HCT116 (cell line): ENCODE data around the gene BARX1. TPM values are rescaled to one million over a fixed set of nuclear protein-coding genes. Genes with fewer than 3 reads are reported as not detected.

Source experiments
- ATAC-seq: fragments of 200-7000 bp; cut with Tn5 transposase; 2 replicates; pipeline ENCODE4 v1.9.1; 2020; ENCODE audit warnings: mild to moderate bottlenecking, moderate library complexity
- BruUV-seq: library from RNA; stranded (reverse); fragments of 400-500 nt; replicated peaks from 2 replicates; lab custom pipeline; 2021; lab: Mats Ljungman, UMichigan
- CTCF ChIA-PET: fragments of 300-600 bp; sonication (Branson Sonifier 250); formaldehyde crosslinking; loops from one replicate; lab custom pipeline; 2021; ENCODE audit warnings: antibody characterized with exemption; lab: Charles Lee
- POLR2A ChIA-PET: fragments of 300-600, 350-600 bp; sonication (Branson Sonifier 250); formaldehyde crosslinking; loops from one replicate; lab custom pipeline; 2021; ENCODE audit warnings: antibody characterized with exemption; lab: Charles Lee
- RAD21 ChIA-PET, 2 experiments: fragments of 300-600 bp; sonication (Branson Sonifier 250); formaldehyde crosslinking; loops; one replicate each; lab custom pipeline; 2023; ENCODE audit warnings: low total read pairs in 2 of 2; ENCODE audit not compliant: uncharacterized antibody in 2 of 2, unreplicated experiment in 2 of 2, low non-redundant PET in 1 of 2; lab: Charles Lee
- DNase-seq: peaks from one replicate; pipeline ENCODE4 v3.0.0-alpha.2; 2010; ENCODE audit warnings: low read depth, low spot score
- H2AFZ ChIP-seq: fragments of 200-600 bp; shearing (Covaris generic), sonication (generic); 2 replicates; pipeline ENCODE4 v1.6.1; 2017; ENCODE audit warnings: low read depth, mixed run types, mixed read lengths, antibody characterized with exemption, low read length; ENCODE audit not compliant: poor library complexity, severe bottlenecking
- H3K27ac ChIP-seq: 2 replicates; pipeline ENCODE4 v1.5.1; 2012; ENCODE audit warnings: low read depth, low read length
- H3K27me3 ChIP-seq: fragments of 200-600 bp; sonication (generic); 2 replicates; pipeline ENCODE4 v1.6.1; 2016; ENCODE audit warnings: mixed run types, low read length, mixed read lengths; ENCODE audit not compliant: insufficient read depth
- H3K36me3 ChIP-seq, 2 experiments: fragments of 200-500 bp in 1 of 2; fragments of 200-600 bp in 1 of 2; sonication (Bioruptor generic) in 1 of 2; sonication (generic) in 1 of 2; 2 replicates each; pipeline versions ENCODE4 v1.5.1 to v1.6.1; 2014 to 2016; ENCODE audit warnings: low read length in 2 of 2, inconsistent platforms in 1 of 2, mixed read lengths in 1 of 2, mixed run types in 1 of 2; ENCODE audit not compliant: insufficient read depth in 2 of 2, control insufficient read depth in 1 of 2
- H3K4me1 ChIP-seq, 2 experiments: fragments of 200-600 bp in 1 of 2; sonication (generic) in 1 of 2; 2 replicates each; pipeline versions ENCODE4 v1.5.1 to v1.6.1; 2012 to 2017; ENCODE audit warnings: low read length in 2 of 2, inconsistent platforms in 1 of 2, mild to moderate bottlenecking in 1 of 2, mixed read lengths in 1 of 2, mixed run types in 1 of 2, moderate library complexity in 1 of 2; ENCODE audit not compliant: insufficient read depth in 2 of 2, control insufficient read depth in 1 of 2
- H3K4me2 ChIP-seq: fragments of 200-600 bp; sonication (generic); 2 replicates; pipeline ENCODE4 v1.6.1; 2017; ENCODE audit warnings: mixed run types, low read length, mixed read lengths
- H3K4me3 ChIP-seq, 2 experiments: fragments of 200-600 bp in 1 of 2; sonication (generic) in 1 of 2; replicated peaks in 1 of 2; 2 replicates each; pipeline ENCODE4 v1.5.1; 2011 to 2016; ENCODE audit warnings: low read length in 2 of 2, control low read depth in 1 of 2, low read depth in 1 of 2, mild to moderate bottlenecking in 1 of 2, mixed read lengths in 1 of 2, mixed run types in 1 of 2
- H3K79me2 ChIP-seq: fragments of 200-600 bp; sonication (generic); 2 replicates; pipeline ENCODE4 v1.6.1; 2017; ENCODE audit warnings: mild to moderate bottlenecking, mixed run types, low read length, moderate library complexity, mixed read lengths; ENCODE audit not compliant: insufficient read depth
- H3K9ac ChIP-seq: fragments of 200-600 bp; sonication (generic); 2 replicates; pipeline ENCODE4 v1.6.1; 2016; ENCODE audit warnings: low read length, mixed read lengths
- H3K9me2 ChIP-seq: fragments of 200-600 bp; sonication (generic), shearing (Covaris generic); 2 replicates; pipeline ENCODE4 v1.6.1; 2017; ENCODE audit warnings: mixed run types, mild to moderate bottlenecking, moderate library complexity; ENCODE audit not compliant: insufficient read depth
- H3K9me3 ChIP-seq, 2 experiments: fragments of 200-500 bp in 1 of 2; fragments of 200-600 bp in 1 of 2; sonication (Bioruptor generic) in 1 of 2; sonication (generic) in 1 of 2; 2 replicates each; pipeline ENCODE4 v1.6.1; 2014 to 2017; ENCODE audit warnings: low read length in 2 of 2, mixed read lengths in 2 of 2, inconsistent platforms in 1 of 2, low read depth in 1 of 2, mild to moderate bottlenecking in 1 of 2, mixed run types in 1 of 2, moderate library complexity in 1 of 2; ENCODE audit not compliant: control insufficient read depth in 1 of 2, insufficient read depth in 1 of 2
- H4K20me1 ChIP-seq: fragments of 200-600 bp; sonication (generic), shearing (Covaris generic); 2 replicates; pipeline ENCODE4 v1.6.1; 2017; ENCODE audit warnings: mixed run types, mild to moderate bottlenecking, moderate library complexity; ENCODE audit not compliant: insufficient read depth
- CBX3 ChIP-seq: IDR thresholded peaks from 2 replicates; pipeline ENCODE4 v1.6.1; 2012; ENCODE audit warnings: low read depth
- EGR1 ChIP-seq: IDR thresholded peaks from 2 replicates; pipeline ENCODE4 v1.6.1; 2012; ENCODE audit warnings: low read depth
- EZH2 ChIP-seq: fragments of 200-600 bp; sonication (generic); IDR thresholded peaks from 2 replicates; pipeline ENCODE4 v1.6.1; 2017; ENCODE audit warnings: antibody characterized with exemption, mixed run types
- FOSL1 ChIP-seq: IDR thresholded peaks from 2 replicates; pipeline ENCODE4 v1.6.1; 2012; ENCODE audit warnings: low read depth
- JUND ChIP-seq: IDR thresholded peaks from 2 replicates; pipeline ENCODE4 v1.6.1; 2012
- POLR2AphosphoS5 ChIP-seq: IDR thresholded peaks from 2 replicates; pipeline ENCODE4 v1.6.1; 2011; ENCODE audit warnings: mild to moderate bottlenecking, low read depth, low read length, moderate library complexity
- SIN3A ChIP-seq: IDR thresholded peaks from 2 replicates; pipeline ENCODE4 v1.6.1; 2012; ENCODE audit warnings: low read depth
- SP1 ChIP-seq: IDR thresholded peaks from 2 replicates; pipeline ENCODE4 v1.6.1; 2012; ENCODE audit warnings: low read depth
- SRF ChIP-seq: IDR thresholded peaks from 2 replicates; pipeline ENCODE4 v1.6.1; 2012; ENCODE audit warnings: low read depth
- TCF7L2 ChIP-seq: IDR thresholded peaks from 2 replicates; pipeline ENCODE4 v1.7.0; 2011; ENCODE audit warnings: borderline replicate concordance, inconsistent platforms; ENCODE audit not compliant: insufficient read depth, insufficient read length; ENCODE audit errors: extremely low read depth
- ZFX ChIP-seq: fragments of 450-650 bp; IDR thresholded peaks from 2 replicates; pipeline ENCODE4 v1.6.1; 2017
- ZNF274 ChIP-seq: fragments of 200-500 bp; sonication (Bioruptor generic); IDR thresholded peaks from 2 replicates; pipeline ENCODE4 v1.6.1; 2014; ENCODE audit warnings: mild to moderate bottlenecking, low read depth, low read length, inconsistent platforms
- intact Hi-C: fragments of 100-400 bp; cut with micrococcal nuclease; formaldehyde crosslinking; loops from 2 replicates; pipeline ENCODE4 v1.10.0; 2022
- total RNA-seq: library from RNA; stranded (reverse); gene quantifications from one replicate; pipeline ENCODE4 v1.2.1, GENCODE V29; 2021; ENCODE audit not compliant: unreplicated experiment
- TF ChIP-seq, protein P1 (sequence below): IDR thresholded peaks from 2 replicates; pipeline ENCODE4 v1.6.1; 2012; ENCODE audit warnings: low read depth
- TF ChIP-seq, protein P2 (sequence below): IDR thresholded peaks from 2 replicates; pipeline ENCODE4 v1.6.1; 2012
- TF ChIP-seq, protein P3 (sequence below), 3 experiments: fragments of 200-600 bp in 1 of 3; sonication (generic) in 1 of 3; IDR thresholded peaks in 2 of 3; conservative IDR thresholded peaks in 1 of 3; 2 replicates each; pipeline ENCODE4 v1.5.1; 2012 to 2017; ENCODE audit warnings: low read depth in 2 of 3, low read length in 2 of 3, antibody characterized with exemption in 1 of 3, borderline replicate concordance in 1 of 3, control low read depth in 1 of 3, mild to moderate bottlenecking in 1 of 3, mixed read lengths in 1 of 3, mixed run types in 1 of 3, moderate library complexity in 1 of 3; ENCODE audit not compliant: insufficient read depth in 1 of 3
- TF ChIP-seq, protein P4 (sequence below): IDR thresholded peaks from 2 replicates; pipeline ENCODE4 v1.6.1; 2011; ENCODE audit warnings: mild to moderate bottlenecking, low read length, moderate library complexity; ENCODE audit not compliant: insufficient replicate concordance; ENCODE audit errors: extremely low read depth

The BARX1 gene
- total RNA-seq, 1 experiment from 2014 or later, result not detected

DNA sequence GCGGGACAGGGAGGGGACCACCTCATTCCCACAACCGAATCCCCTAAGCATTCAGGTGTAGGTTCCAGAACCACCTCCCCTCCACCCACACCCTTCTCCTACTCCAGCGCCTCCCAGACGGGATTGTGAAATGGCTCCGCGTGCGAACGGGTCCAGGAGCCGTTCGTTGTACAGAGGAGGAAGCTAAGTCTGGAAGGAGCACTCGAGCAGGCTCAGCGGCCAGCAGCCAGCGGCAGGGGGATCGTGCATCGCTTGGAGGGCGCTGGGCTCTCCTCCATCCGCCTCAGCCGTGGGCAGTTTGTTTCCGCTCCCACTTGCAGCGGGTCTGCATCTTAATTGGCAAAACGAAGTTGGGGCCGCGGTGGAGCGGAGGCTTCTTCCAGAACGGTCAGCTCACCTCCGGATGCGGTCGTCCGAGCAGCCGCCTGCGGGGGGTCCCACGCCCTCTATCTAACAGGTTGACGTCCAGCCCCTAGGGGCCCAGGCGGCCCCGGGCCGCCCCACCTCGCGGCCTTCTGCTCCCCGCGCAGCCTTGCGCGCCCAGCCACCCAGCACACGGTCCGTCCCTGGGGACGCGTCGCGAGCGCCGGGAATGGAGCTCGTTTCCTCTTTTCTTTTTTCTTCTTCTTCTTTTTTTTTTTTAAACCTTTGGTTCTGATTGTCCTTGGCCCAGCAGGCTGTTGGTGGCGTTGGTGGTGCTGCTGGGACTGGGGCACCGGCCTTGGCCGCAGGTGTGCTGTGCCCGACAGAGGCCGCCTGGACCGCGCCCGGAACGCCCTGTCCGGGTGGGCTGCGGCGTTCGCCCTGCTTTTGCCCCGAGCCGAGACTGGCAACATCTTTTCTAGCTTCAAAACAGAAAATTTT, 3.9 kb upstream of the BARX1 start:
- POLR2A ChIA-PET, result no interaction called here
- H3K4me3 ChIP-seq, result no peak overlapping the region

More for the DNA sequence above, 3.9 kb upstream of the BARX1 start:
- DNase-seq, result no peak
- Histone ChIP-seq H3K4me1 (peaks cover 0 to 6% of the 10 kb centered on the region in 2 experiments; a peak in 1 of 4 replicates), H3K36me3 (no peaks in the 10 kb centered on the region), H3K4me2 (no peak overlapping the region), H3K9ac (no peak overlapping the region), H3K27ac (no peak overlapping the region), H3K9me3 (no peaks in the 10 kb centered on the region), H3K79me2 (no peaks in the 10 kb centered on the region), H3K27me3 (no peaks in the 10 kb centered on the region), H4K20me1 (no peaks in the 10 kb centered on the region), H3K9me2 (no peaks in the 10 kb centered on the region), H2AFZ (no peak overlapping the region)
- BruUV-seq, result no TSS peak
- ATAC-seq, result no peak
- intact Hi-C loops, result no loop called here
- ChIA-PET RAD21 (no interaction called here), CTCF (no interaction called here)
- TF ChIP-seq EGR1, result no peak
- TF ChIP-seq, protein P1, sequence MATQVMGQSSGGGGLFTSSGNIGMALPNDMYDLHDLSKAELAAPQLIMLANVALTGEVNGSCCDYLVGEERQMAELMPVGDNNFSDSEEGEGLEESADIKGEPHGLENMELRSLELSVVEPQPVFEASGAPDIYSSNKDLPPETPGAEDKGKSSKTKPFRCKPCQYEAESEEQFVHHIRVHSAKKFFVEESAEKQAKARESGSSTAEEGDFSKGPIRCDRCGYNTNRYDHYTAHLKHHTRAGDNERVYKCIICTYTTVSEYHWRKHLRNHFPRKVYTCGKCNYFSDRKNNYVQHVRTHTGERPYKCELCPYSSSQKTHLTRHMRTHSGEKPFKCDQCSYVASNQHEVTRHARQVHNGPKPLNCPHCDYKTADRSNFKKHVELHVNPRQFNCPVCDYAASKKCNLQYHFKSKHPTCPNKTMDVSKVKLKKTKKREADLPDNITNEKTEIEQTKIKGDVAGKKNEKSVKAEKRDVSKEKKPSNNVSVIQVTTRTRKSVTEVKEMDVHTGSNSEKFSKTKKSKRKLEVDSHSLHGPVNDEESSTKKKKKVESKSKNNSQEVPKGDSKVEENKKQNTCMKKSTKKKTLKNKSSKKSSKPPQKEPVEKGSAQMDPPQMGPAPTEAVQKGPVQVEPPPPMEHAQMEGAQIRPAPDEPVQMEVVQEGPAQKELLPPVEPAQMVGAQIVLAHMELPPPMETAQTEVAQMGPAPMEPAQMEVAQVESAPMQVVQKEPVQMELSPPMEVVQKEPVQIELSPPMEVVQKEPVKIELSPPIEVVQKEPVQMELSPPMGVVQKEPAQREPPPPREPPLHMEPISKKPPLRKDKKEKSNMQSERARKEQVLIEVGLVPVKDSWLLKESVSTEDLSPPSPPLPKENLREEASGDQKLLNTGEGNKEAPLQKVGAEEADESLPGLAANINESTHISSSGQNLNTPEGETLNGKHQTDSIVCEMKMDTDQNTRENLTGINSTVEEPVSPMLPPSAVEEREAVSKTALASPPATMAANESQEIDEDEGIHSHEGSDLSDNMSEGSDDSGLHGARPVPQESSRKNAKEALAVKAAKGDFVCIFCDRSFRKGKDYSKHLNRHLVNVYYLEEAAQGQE, result no peak
- TF ChIP-seq TCF7L2, result no peak
- TF ChIP-seq, protein P2, sequence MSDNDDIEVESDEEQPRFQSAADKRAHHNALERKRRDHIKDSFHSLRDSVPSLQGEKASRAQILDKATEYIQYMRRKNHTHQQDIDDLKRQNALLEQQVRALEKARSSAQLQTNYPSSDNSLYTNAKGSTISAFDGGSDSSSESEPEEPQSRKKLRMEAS, result no peak
- TF ChIP-seq JUND, result no peak
- TF ChIP-seq, protein P3, sequence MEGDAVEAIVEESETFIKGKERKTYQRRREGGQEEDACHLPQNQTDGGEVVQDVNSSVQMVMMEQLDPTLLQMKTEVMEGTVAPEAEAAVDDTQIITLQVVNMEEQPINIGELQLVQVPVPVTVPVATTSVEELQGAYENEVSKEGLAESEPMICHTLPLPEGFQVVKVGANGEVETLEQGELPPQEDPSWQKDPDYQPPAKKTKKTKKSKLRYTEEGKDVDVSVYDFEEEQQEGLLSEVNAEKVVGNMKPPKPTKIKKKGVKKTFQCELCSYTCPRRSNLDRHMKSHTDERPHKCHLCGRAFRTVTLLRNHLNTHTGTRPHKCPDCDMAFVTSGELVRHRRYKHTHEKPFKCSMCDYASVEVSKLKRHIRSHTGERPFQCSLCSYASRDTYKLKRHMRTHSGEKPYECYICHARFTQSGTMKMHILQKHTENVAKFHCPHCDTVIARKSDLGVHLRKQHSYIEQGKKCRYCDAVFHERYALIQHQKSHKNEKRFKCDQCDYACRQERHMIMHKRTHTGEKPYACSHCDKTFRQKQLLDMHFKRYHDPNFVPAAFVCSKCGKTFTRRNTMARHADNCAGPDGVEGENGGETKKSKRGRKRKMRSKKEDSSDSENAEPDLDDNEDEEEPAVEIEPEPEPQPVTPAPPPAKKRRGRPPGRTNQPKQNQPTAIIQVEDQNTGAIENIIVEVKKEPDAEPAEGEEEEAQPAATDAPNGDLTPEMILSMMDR (IDR thresholded peaks at IDR 0.05 in 2 of 3, conservative IDR thresholded peaks at IDR 0.05 in 1 of 3; ENCODE audit: borderline replicate concordance in 1 of 3, insufficient read depth in 1 of 3, low read depth in 2 of 3, low read length in 2 of 3), result no peak
- TF ChIP-seq SIN3A, result no peak
- TF ChIP-seq, protein P4, sequence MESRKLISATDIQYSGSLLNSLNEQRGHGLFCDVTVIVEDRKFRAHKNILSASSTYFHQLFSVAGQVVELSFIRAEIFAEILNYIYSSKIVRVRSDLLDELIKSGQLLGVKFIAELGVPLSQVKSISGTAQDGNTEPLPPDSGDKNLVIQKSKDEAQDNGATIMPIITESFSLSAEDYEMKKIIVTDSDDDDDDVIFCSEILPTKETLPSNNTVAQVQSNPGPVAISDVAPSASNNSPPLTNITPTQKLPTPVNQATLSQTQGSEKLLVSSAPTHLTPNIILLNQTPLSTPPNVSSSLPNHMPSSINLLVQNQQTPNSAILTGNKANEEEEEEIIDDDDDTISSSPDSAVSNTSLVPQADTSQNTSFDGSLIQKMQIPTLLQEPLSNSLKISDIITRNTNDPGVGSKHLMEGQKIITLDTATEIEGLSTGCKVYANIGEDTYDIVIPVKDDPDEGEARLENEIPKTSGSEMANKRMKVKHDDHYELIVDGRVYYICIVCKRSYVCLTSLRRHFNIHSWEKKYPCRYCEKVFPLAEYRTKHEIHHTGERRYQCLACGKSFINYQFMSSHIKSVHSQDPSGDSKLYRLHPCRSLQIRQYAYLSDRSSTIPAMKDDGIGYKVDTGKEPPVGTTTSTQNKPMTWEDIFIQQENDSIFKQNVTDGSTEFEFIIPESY, result no peak
- TF ChIP-seq ZNF274, result no peak
- TF ChIP-seq EZH2, result no peak
- no peak for TF ChIP-seq SRF
- TF ChIP-seq ZFX, result no peak
- TF ChIP-seq FOSL1, result no peak
- TF ChIP-seq CBX3, result no peak
- TF ChIP-seq SP1, result no peak
- no peak for TF ChIP-seq POLR2AphosphoS5
